ENCODE results near the gene DIP2B. TPM values are rescaled to one million over a fixed set of nuclear protein-coding genes. Genes with fewer than 3 reads are reported as not detected.
"Not testable (repeated sequence)": the region's sequence is repeated elsewhere in the genome, so short reads cannot be mapped to it uniquely, and the experiment has no call there.

The DIP2B gene
- total and polyA plus RNA-seq, 2 experiments from 2014 or later, result 5.6 to 17.9 TPM

DNA sequence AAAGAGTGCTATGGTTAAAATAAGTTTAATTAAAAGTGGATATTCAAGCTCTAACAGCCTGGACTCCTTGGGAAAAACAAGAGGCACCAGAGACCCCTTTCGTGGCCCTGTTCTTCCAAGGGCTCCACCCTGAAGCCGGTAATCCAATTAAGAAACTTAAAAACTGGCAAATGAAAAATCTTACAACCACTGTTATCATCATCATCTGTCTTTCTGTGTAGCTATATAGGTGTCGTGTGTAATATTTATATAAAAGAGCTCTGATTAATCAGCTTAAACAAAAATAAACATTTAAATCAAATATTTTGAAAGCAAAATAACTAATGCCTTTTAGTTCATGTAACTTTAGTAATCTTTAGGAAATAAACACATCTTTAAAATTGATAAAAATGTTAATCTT, 263.6 kb downstream of the DIP2B start:
- no peaks in the 10 kb centered on the region for H3K27me3 ChIP-seq (replicated peaks; ENCODE audit: insufficient read depth)
- peaks cover 90% of the 10 kb centered on the region for H3K79me2 ChIP-seq (ENCODE audit: insufficient read depth)
- no peak overlapping the region for H2AFZ ChIP-seq
- 95 to 96% methylated on average over 3 of the region's 3 CpGs for WGBS, 2 experiments (ENCODE audit: low coverage in 1 of 2, low lambda C conversion rate in 2 of 2, missing lambda C conversion rate in 2 of 2)
- in situ Hi-C loops (cut with MboI), result no loop called here
- H3K4me1 ChIP-seq (ENCODE audit: insufficient read depth), result peaks cover 10% of the 10 kb centered on the region; the same call in 1 of the 2 replicates
- H3K9me3 ChIP-seq (ENCODE audit: low read depth), result no peaks in the 10 kb centered on the region
- H3K9ac ChIP-seq, result no peak overlapping the region
- peaks cover 6% of the 10 kb centered on the region; the same call in 1 of the 2 replicates for H3K36me3 ChIP-seq (ENCODE audit: low read depth)
- peaks cover 7% of the 10 kb centered on the region for H3F3A ChIP-seq (ENCODE audit: insufficient read depth)
- no peak for DNase-seq
- no peaks in the 10 kb centered on the region for H4K20me1 ChIP-seq (ENCODE audit: insufficient read depth)
- no peaks in the 10 kb centered on the region for H3K9me2 ChIP-seq (ENCODE audit: insufficient read depth)
- TF ChIP-seq EZH2phosphoT487 (IDR thresholded peaks at IDR 0.05; ENCODE audit: insufficient read depth, low read depth) (no peak), EZH2 (IDR thresholded peaks at IDR 0.05; ENCODE audit: insufficient read depth, poor library complexity, severe bottlenecking) (no peak)
- H3K4me2 ChIP-seq (ENCODE audit: unreplicated experiment), result no peak overlapping the region
- no peak overlapping the region for H3K27ac ChIP-seq
- H3K4me3 ChIP-seq, result no peak overlapping the region

DNA sequence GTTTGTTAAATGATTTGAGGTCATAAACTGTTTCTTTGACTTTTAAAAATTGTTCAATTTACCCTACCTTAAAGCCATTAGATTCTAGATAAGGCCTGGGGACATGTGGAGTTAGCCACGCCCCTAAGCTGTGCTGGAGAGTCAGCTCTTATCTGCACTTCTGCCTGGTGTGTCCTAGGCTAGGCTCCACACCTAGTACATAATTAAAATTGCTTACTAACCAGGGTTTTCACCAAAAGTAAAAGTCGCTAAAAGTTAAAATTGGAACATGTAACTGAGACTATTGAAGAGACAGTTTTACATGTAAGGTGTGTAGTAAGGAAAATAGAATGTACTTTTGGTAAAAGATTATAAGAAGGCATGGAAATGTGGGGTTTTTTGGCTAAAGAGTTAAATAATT, 264.0 kb downstream of the DIP2B start:
- H3K27me3 ChIP-seq (replicated peaks; ENCODE audit: insufficient read depth); H2AFZ ChIP-seq; DNase-seq; in situ Hi-C loops (cut with MboI); H3K9me2 ChIP-seq (ENCODE audit: insufficient read depth); H3K27ac ChIP-seq; H3K36me3 ChIP-seq (ENCODE audit: low read depth); H4K20me1 ChIP-seq (ENCODE audit: insufficient read depth); H3K9me3 ChIP-seq (ENCODE audit: low read depth); H3F3A ChIP-seq (ENCODE audit: insufficient read depth); H3K4me3 ChIP-seq; H3K9ac ChIP-seq; H3K4me2 ChIP-seq (ENCODE audit: unreplicated experiment): not testable (repeated sequence)
- H3K79me2 ChIP-seq (ENCODE audit: insufficient read depth), result peaks cover 94% of the 10 kb centered on the region
- WGBS, 2 experiments (ENCODE audit: low coverage in 1 of 2, low lambda C conversion rate in 2 of 2, missing lambda C conversion rate in 2 of 2), result 99 to 100% methylated on average over 2 of the region's 2 CpGs
- H3K4me1 ChIP-seq (ENCODE audit: insufficient read depth), result peaks cover 10% of the 10 kb centered on the region; the same call in 1 of the 2 replicates

DNA sequence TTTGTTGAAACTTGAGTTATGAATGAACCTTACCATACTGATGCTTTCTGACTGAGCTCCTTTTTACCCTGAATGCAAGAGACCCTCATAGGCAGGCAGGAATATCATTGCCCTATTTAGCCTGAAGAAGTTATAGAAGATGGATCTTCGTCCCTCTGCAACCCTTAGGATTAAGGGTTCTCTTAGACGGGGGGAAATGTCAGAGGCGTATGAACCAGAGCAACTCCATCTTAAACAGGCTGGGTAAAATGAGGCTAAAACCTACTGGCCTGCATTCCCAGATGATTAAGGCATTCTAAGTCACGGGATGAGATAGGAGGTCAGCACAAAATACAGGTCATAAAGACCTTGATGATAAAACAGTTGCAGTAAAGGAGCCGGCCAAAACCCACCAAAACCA, 266.6 kb downstream of the DIP2B start:
- H2AFZ ChIP-seq, result no peak overlapping the region
- 87 to 92% methylated on average over 5 of the region's 5 CpGs for WGBS, 2 experiments (ENCODE audit: low coverage in 1 of 2, low lambda C conversion rate in 2 of 2, missing lambda C conversion rate in 2 of 2)
- H3K79me2 ChIP-seq (ENCODE audit: insufficient read depth), result peaks cover 100% of the 10 kb centered on the region
- no peak overlapping the region for H3K9ac ChIP-seq
- no peak for DNase-seq
- no peaks in the 10 kb centered on the region for H3K27me3 ChIP-seq (replicated peaks; ENCODE audit: insufficient read depth)
- no peaks in the 10 kb centered on the region for H4K20me1 ChIP-seq (ENCODE audit: insufficient read depth)
- TF ChIP-seq EZH2phosphoT487 (IDR thresholded peaks at IDR 0.05; ENCODE audit: insufficient read depth, low read depth), result no peak
- TF ChIP-seq EZH2 (IDR thresholded peaks at IDR 0.05; ENCODE audit: insufficient read depth, poor library complexity, severe bottlenecking), result no peak
- no peaks in the 10 kb centered on the region for H3K9me2 ChIP-seq (ENCODE audit: insufficient read depth)
- peaks cover 6% of the 10 kb centered on the region; the same call in 1 of the 2 replicates for H3K36me3 ChIP-seq (ENCODE audit: low read depth)
- no peaks in the 10 kb centered on the region for H3K9me3 ChIP-seq (ENCODE audit: low read depth)
- H3F3A ChIP-seq (ENCODE audit: insufficient read depth), result no peaks in the 10 kb centered on the region
- in situ Hi-C loops (cut with MboI), result no loop called here
- no peak overlapping the region for H3K4me2 ChIP-seq (ENCODE audit: unreplicated experiment)
- no peaks in the 10 kb centered on the region for H3K4me1 ChIP-seq (ENCODE audit: insufficient read depth)
- no peak overlapping the region for H3K4me3 ChIP-seq
- no peak overlapping the region for H3K27ac ChIP-seq

GRCh38 chr12:50772470-50772869, 267.7 kb downstream of the DIP2B start:
- Histone ChIP-seq H3K4me2 (ENCODE audit: unreplicated experiment) (no peak overlapping the region), H2AFZ (no peak overlapping the region), H4K20me1 (ENCODE audit: insufficient read depth) (no peaks in the 10 kb centered on the region), H3K4me3 (no peak overlapping the region), H3F3A (ENCODE audit: insufficient read depth) (no peaks in the 10 kb centered on the region), H3K36me3 (ENCODE audit: low read depth) (peaks cover 6% of the 10 kb centered on the region; the same call in 1 of the 2 replicates), H3K9ac (no peak overlapping the region), H3K9me2 (ENCODE audit: insufficient read depth) (no peaks in the 10 kb centered on the region), H3K27me3 (replicated peaks; ENCODE audit: insufficient read depth) (no peaks in the 10 kb centered on the region), H3K4me1 (ENCODE audit: insufficient read depth) (no peaks in the 10 kb centered on the region), H3K79me2 (ENCODE audit: insufficient read depth) (peaks cover 100% of the 10 kb centered on the region), H3K9me3 (ENCODE audit: low read depth) (no peaks in the 10 kb centered on the region), H3K27ac (no peak overlapping the region)
- DNase-seq, result no peak
- WGBS, 2 experiments (ENCODE audit: low coverage in 1 of 2, low lambda C conversion rate in 2 of 2, missing lambda C conversion rate in 2 of 2), result 81% methylated on average over 5 of the region's 5 CpGs
- TF ChIP-seq EZH2 (IDR thresholded peaks at IDR 0.05; ENCODE audit: insufficient read depth, poor library complexity, severe bottlenecking), result no peak
- TF ChIP-seq EZH2phosphoT487 (IDR thresholded peaks at IDR 0.05; ENCODE audit: insufficient read depth, low read depth), result no peak
- in situ Hi-C loops (cut with MboI), result no loop called here

DNA sequence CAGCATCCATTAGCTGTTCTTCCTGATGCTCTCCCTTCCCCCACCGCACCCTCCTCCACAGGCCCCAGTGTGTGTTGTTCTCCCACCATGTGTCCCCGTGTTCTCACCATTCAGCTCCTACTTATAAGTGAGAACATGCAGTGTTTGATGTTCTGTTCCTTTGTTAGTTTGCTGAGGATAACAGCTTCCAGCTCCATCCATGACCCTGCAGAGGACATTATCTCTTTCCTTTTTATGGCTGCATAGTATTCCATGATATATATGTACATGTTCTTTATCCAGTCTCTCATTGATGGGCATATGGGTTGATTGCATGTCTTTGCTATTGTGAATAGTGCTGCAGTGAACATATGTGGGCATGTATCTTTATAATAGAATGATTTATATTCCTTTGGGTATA, 268.1 kb downstream of the DIP2B start:
- H3K9me3 ChIP-seq (ENCODE audit: low read depth), result no peaks in the 10 kb centered on the region
- DNase-seq, result no peak
- no peaks in the 10 kb centered on the region for H4K20me1 ChIP-seq (ENCODE audit: insufficient read depth)
- no peaks in the 10 kb centered on the region for H3K4me1 ChIP-seq (ENCODE audit: insufficient read depth)
- no peaks in the 10 kb centered on the region for H3F3A ChIP-seq (ENCODE audit: insufficient read depth)
- no peak overlapping the region for H3K9ac ChIP-seq
- no peak overlapping the region for H3K4me3 ChIP-seq
- no peaks in the 10 kb centered on the region for H3K27me3 ChIP-seq (replicated peaks; ENCODE audit: insufficient read depth)
- H3K9me2 ChIP-seq (ENCODE audit: insufficient read depth), result no peaks in the 10 kb centered on the region
- no peak for TF ChIP-seq EZH2 (IDR thresholded peaks at IDR 0.05; ENCODE audit: insufficient read depth, poor library complexity, severe bottlenecking)
- TF ChIP-seq EZH2phosphoT487 (IDR thresholded peaks at IDR 0.05; ENCODE audit: insufficient read depth, low read depth), result no peak
- in situ Hi-C loops (cut with MboI), result no loop called here
- H3K27ac ChIP-seq, result no peak overlapping the region
- H2AFZ ChIP-seq, result no peak overlapping the region
- H3K4me2 ChIP-seq (ENCODE audit: unreplicated experiment), result no peak overlapping the region
- 94 to 98% methylated on average over 2 of the region's 2 CpGs for WGBS, 2 experiments (ENCODE audit: low coverage in 1 of 2, low lambda C conversion rate in 2 of 2, missing lambda C conversion rate in 2 of 2)
- peaks cover 6% of the 10 kb centered on the region; the same call in 1 of the 2 replicates for H3K36me3 ChIP-seq (ENCODE audit: low read depth)
- H3K79me2 ChIP-seq (ENCODE audit: insufficient read depth), result peaks cover 100% of the 10 kb centered on the region

Data from GM23248 (cell line).